Stimulated activated CD8-positive, alpha-beta memory T cell treated with anti-CD3 and anti-CD28 coated beads, Interleukin-7, amount 100 ng/mL, for 48 hours (primary cell): ENCODE results near the gene MGST2.
"Not testable (repeated sequence)": the region's sequence is repeated elsewhere in the genome, so short reads cannot be mapped to it uniquely, and the experiment has no call there.

Experiments used
- DNase-seq, 2 donors: peaks; one replicate each; pipeline ENCODE4 v3.0.0-alpha.2; 2020; ENCODE audit warnings: low read depth in 1 of 2; ENCODE audit errors: extremely low read depth in 1 of 2

The MGST2 gene

GRCh38 chr4:139698167-139698925 is 32.7 kb downstream of the MGST2 start:
- not testable (repeated sequence) for DNase-seq

GRCh38 chr4:139700568-139700967 is 34.9 kb downstream of the MGST2 start:
- DNase-seq: no peak

- DNase-seq: no peak
Observed at GRCh38 chr4:139704915-139705485, 39.4 kb downstream of the MGST2 start.

GRCh38 chr4:139709660-139710059 is 44.0 kb downstream of the MGST2 start:
- DNase-seq: no peak

GRCh38 chr4:139710073-139710472 is 44.5 kb downstream of the MGST2 start:
- DNase-seq: no peak

GRCh38 chr4:139711461-139711860 is 45.8 kb downstream of the MGST2 start:
- DNase-seq: no peak

GRCh38 chr4:139712882-139713281 is 47.3 kb downstream of the MGST2 start:
- no peak for DNase-seq

GRCh38 chr4:139715746-139716391 is 50.2 kb downstream of the MGST2 start:
- DNase-seq: no peak

- DNase-seq: no peak
Observed at GRCh38 chr4:139718358-139718757, 52.7 kb downstream of the MGST2 start.

- no peak for DNase-seq
Observed at GRCh38 chr4:139718833-139719232, 53.2 kb downstream of the MGST2 start.

GRCh38 chr4:139719381-139720101 is 53.9 kb downstream of the MGST2 start:
- DNase-seq: no peak

GRCh38 chr4:139720806-139721205 is 55.2 kb downstream of the MGST2 start:
- DNase-seq: no peak

- DNase-seq: no peak
Observed at GRCh38 chr4:139721789-139722188, 56.2 kb downstream of the MGST2 start.

GRCh38 chr4:139725236-139725635 is 59.6 kb downstream of the MGST2 start:
- no peak for DNase-seq

- DNase-seq: no peak
Observed at GRCh38 chr4:139726615-139727014, 61.0 kb downstream of the MGST2 start.

- DNase-seq: no peak
Observed at GRCh38 chr4:139728146-139728545, 62.5 kb downstream of the MGST2 start.

GRCh38 chr4:139728840-139729239 is 63.2 kb downstream of the MGST2 start:
- no peak for DNase-seq

- DNase-seq: no peak
Observed at GRCh38 chr4:139732991-139733570, 67.5 kb downstream of the MGST2 start.

- no peak for DNase-seq
Observed at GRCh38 chr4:139734201-139734874, 68.7 kb downstream of the MGST2 start.

GRCh38 chr4:139734875-139735380 is 69.3 kb downstream of the MGST2 start:
- DNase-seq: peak; percentile 18 to 31
